Neural progenitor cell (in vitro differentiated cells): ENCODE data around the gene NSMCE4A. TPM values are rescaled to one million over a fixed set of nuclear protein-coding genes. Genes with fewer than 3 reads are reported as not detected.
"Not testable (repeated sequence)": the region's sequence is repeated elsewhere in the genome, so short reads cannot be mapped to it uniquely, and the experiment has no call there.

Experiments
- DNase-seq: peaks from one replicate; pipeline ENCODE4 v3.0.0-alpha.2; 2016; ENCODE audit warnings: low spot score
- H2AFZ ChIP-seq: fragments of 200-600 bp; sonication (generic); replicated peaks from 2 replicates; pipeline ENCODE4 v1.6.1; 2016; ENCODE audit warnings: antibody characterized with exemption
- H3F3A ChIP-seq: fragments of 200-600 bp; sonication (generic); 2 replicates; pipeline ENCODE4 v1.6.1; 2016; ENCODE audit warnings: antibody characterized with exemption, low read depth
- H3K27ac ChIP-seq: fragments of 200-600 bp; sonication (generic); 2 replicates; pipeline ENCODE4 v1.5.1; 2016; ENCODE audit warnings: mild to moderate bottlenecking
- H3K27me3 ChIP-seq: fragments of 200-600 bp; sonication (generic); 2 replicates; pipeline ENCODE4 v1.6.1; 2016; ENCODE audit warnings: mild to moderate bottlenecking, moderate library complexity
- H3K36me3 ChIP-seq: fragments of 200-600 bp; sonication (generic); 2 replicates; pipeline ENCODE4 v1.5.1; 2016
- H3K4me1 ChIP-seq: fragments of 200-600 bp; sonication (generic); 2 replicates; pipeline ENCODE4 v1.6.1; 2016; ENCODE audit warnings: mixed run types
- H3K4me2 ChIP-seq: fragments of 200-600 bp; sonication (generic); 2 replicates; pipeline ENCODE4 v1.6.1; 2016
- H3K4me3 ChIP-seq: fragments of 200-600 bp; sonication (generic); 2 replicates; pipeline ENCODE4 v1.5.1; 2016
- H3K79me2 ChIP-seq: fragments of 200-600 bp; sonication (generic); 2 replicates; pipeline ENCODE4 v1.6.1; 2016; ENCODE audit warnings: low read depth
- H3K9ac ChIP-seq: fragments of 200-600 bp; sonication (generic); 2 replicates; pipeline ENCODE4 v1.6.1; 2016
- H3K9me3 ChIP-seq: fragments of 200-600 bp; sonication (generic); 2 replicates; pipeline ENCODE4 v1.5.1; 2016; ENCODE audit warnings: low read depth
- H4K20me1 ChIP-seq: fragments of 200-600 bp; sonication (generic); 2 replicates; pipeline ENCODE4 v1.6.1; 2016; ENCODE audit warnings: low read depth
- H3K27ac Mint-ChIP-seq: 3 replicates; pipeline ENCODE4 v1.8.0; 2021; ENCODE audit warnings: mixed read lengths
- H3K27me3 Mint-ChIP-seq: 2 replicates; pipeline ENCODE4 v1.8.0; 2022; ENCODE audit warnings: low read depth, mild to moderate bottlenecking, inconsistent platforms, moderate library complexity, mixed read lengths; ENCODE audit not compliant: insufficient read depth
- H3K36me3 Mint-ChIP-seq: 3 replicates; pipeline ENCODE4 v1.8.0; 2021; ENCODE audit warnings: mixed read lengths
- H3K4me1 Mint-ChIP-seq: 3 replicates; pipeline ENCODE4 v1.8.0; 2021; ENCODE audit warnings: mixed read lengths
- H3K4me3 Mint-ChIP-seq: 3 replicates; pipeline ENCODE4 v1.8.0; 2021; ENCODE audit warnings: mild to moderate bottlenecking, moderate library complexity, mixed read lengths
- H3K9me3 Mint-ChIP-seq: 3 replicates; pipeline ENCODE4 v1.8.0; 2020; ENCODE audit warnings: mixed read lengths
- CTCF ChIP-seq: fragments of 200-600 bp; sonication (generic); IDR thresholded peaks from 2 replicates; pipeline ENCODE4 v1.5.1; 2017; ENCODE audit warnings: antibody characterized with exemption, mild to moderate bottlenecking
- EZH2 ChIP-seq: fragments of 200-600 bp; sonication (generic); IDR thresholded peaks from 2 replicates; pipeline ENCODE4 v1.6.1; 2017; ENCODE audit warnings: antibody characterized with exemption, mild to moderate bottlenecking, moderate library complexity
- EZH2phosphoT487 ChIP-seq: fragments of 200-600 bp; sonication (generic); IDR thresholded peaks from 2 replicates; pipeline ENCODE4 v1.6.1; 2017; ENCODE audit warnings: antibody characterized with exemption
- total RNA-seq: library from RNA; depleted of rRNA; stranded (reverse); fragments of >200 nt; gene quantifications from 2 replicates; pipeline ENCODE4 v1.2.3, GENCODE V29; 2015; ENCODE audit warnings: low replicate concordance

Gene NSMCE4A
- 159 and 223 TPM in 2 replicates for total RNA-seq

GRCh38 chr10:121974535-121975294 is at the start of gene NSMCE4A:
TSS of gene NSMCE4A (minus strand) at chr10:121975217. CDS start at chr10:121975165, 52 bp downstream.
- no peaks in the 10 kb centered on the region for H3K27me3 ChIP-seq
- peak within 1 kb of the TSS; percentile 78 for H2AFZ ChIP-seq
- H3K4me1 Mint-ChIP-seq, result peaks cover 16% of the 10 kb centered on the region

GRCh38 chr10:122023257-122023656 is 48.2 kb upstream of the NSMCE4A start:
- not testable (repeated sequence) for H4K20me1 ChIP-seq, H3K4me2 ChIP-seq, H3K4me3 ChIP-seq, H3K79me2 ChIP-seq, DNase-seq, H3K4me3 Mint-ChIP-seq, H3K27me3 ChIP-seq, H3K36me3 ChIP-seq, H3K9me3 ChIP-seq, H3K9ac ChIP-seq, H3K36me3 Mint-ChIP-seq, H3K9me3 Mint-ChIP-seq, H3K27ac ChIP-seq, H3K27ac Mint-ChIP-seq, H2AFZ ChIP-seq
- H3K4me1 ChIP-seq, result peaks cover 30% of the 10 kb centered on the region
- H3F3A ChIP-seq, result peaks cover 29% of the 10 kb centered on the region
- peaks cover 33% of the 10 kb centered on the region for H3K4me1 Mint-ChIP-seq
- peaks cover 15% of the 10 kb centered on the region for H3K27me3 Mint-ChIP-seq

More at GRCh38 chr10:121974535-121975294, at the start of gene NSMCE4A:
- no peak within 1 kb of the TSS for H3K27ac Mint-ChIP-seq
- peaks cover 3% of the 10 kb centered on the region for H3K27me3 Mint-ChIP-seq
- H3K9me3 Mint-ChIP-seq, result peaks cover 23% of the 10 kb centered on the region
- peak; percentile 67 for TF ChIP-seq CTCF
- no peak for TF ChIP-seq EZH2phosphoT487
- TF ChIP-seq EZH2, result peak; percentile 49
- peaks cover 28% of the 10 kb centered on the region for H3K36me3 Mint-ChIP-seq
- peak within 1 kb of the TSS; percentile 89 for H3K9ac ChIP-seq
- peaks cover 22% of the 10 kb centered on the region for H4K20me1 ChIP-seq
- peaks cover 34% of the 10 kb centered on the region for H3K79me2 ChIP-seq
- H3F3A ChIP-seq, result peaks cover 18% of the 10 kb centered on the region
- peaks cover 12% of the 10 kb centered on the region for H3K4me1 ChIP-seq
- peak within 1 kb of the TSS; percentile 91 for H3K4me3 Mint-ChIP-seq
- no peaks in the 10 kb centered on the region for H3K36me3 ChIP-seq
- H3K4me3 ChIP-seq, result peak within 1 kb of the TSS; percentile 81
- peak; percentile 92 for DNase-seq
- H3K9me3 ChIP-seq, result peaks cover 9% of the 10 kb centered on the region
- peak within 1 kb of the TSS; percentile 88 for H3K4me2 ChIP-seq
- H3K27ac ChIP-seq, result peak within 1 kb of the TSS; percentile 95

- Mint-ChIP-seq H3K9me3 (no peaks in the 10 kb centered on the region), H3K4me1 (peaks cover 37% of the 10 kb centered on the region), H3K27ac (no peak overlapping the region), H3K36me3 (no peaks in the 10 kb centered on the region), H3K27me3 (peaks cover 14% of the 10 kb centered on the region), H3K4me3 (no peak overlapping the region)
- peaks cover 35% of the 10 kb centered on the region for H3F3A ChIP-seq
- H3K4me1 ChIP-seq, result peaks cover 36% of the 10 kb centered on the region
- DNase-seq, result no peak
- no peaks in the 10 kb centered on the region for H3K27me3 ChIP-seq
- no peak overlapping the region for H3K4me2 ChIP-seq
- TF ChIP-seq CTCF (no peak), EZH2 (no peak), EZH2phosphoT487 (no peak)
- no peak overlapping the region for H2AFZ ChIP-seq
- H3K9ac ChIP-seq, result no peak overlapping the region
- no peaks in the 10 kb centered on the region for H3K36me3 ChIP-seq
- no peaks in the 10 kb centered on the region for H4K20me1 ChIP-seq
- H3K9me3 ChIP-seq, result no peaks in the 10 kb centered on the region
- no peak overlapping the region for H3K27ac ChIP-seq
- H3K4me3 ChIP-seq, result no peak overlapping the region
- no peaks in the 10 kb centered on the region for H3K79me2 ChIP-seq
These were observed 47.3 kb upstream of the NSMCE4A start for GRCh38 chr10:122022276-122022675.

GRCh38 chr10:122021828-122022227 is 46.8 kb upstream of the NSMCE4A start:
- no peaks in the 10 kb centered on the region for H3K36me3 ChIP-seq
- Mint-ChIP-seq H3K4me3 (no peak overlapping the region), H3K9me3 (no peaks in the 10 kb centered on the region), H3K4me1 (peaks cover 37% of the 10 kb centered on the region), H3K36me3 (no peaks in the 10 kb centered on the region), H3K27ac (peak overlapping the region; percentile 42), H3K27me3 (peaks cover 13% of the 10 kb centered on the region)
- peaks cover 36% of the 10 kb centered on the region for H3K4me1 ChIP-seq
- no peaks in the 10 kb centered on the region for H3K79me2 ChIP-seq
- no peaks in the 10 kb centered on the region for H3K9me3 ChIP-seq
- no peak overlapping the region for H2AFZ ChIP-seq
- no peak for DNase-seq
- no peaks in the 10 kb centered on the region for H4K20me1 ChIP-seq
- TF ChIP-seq EZH2 (no peak), EZH2phosphoT487 (no peak), CTCF (no peak)
- no peak overlapping the region for H3K4me2 ChIP-seq
- H3K4me3 ChIP-seq, result no peak overlapping the region
- H3K27me3 ChIP-seq, result no peaks in the 10 kb centered on the region
- H3K9ac ChIP-seq, result no peak overlapping the region
- H3K27ac ChIP-seq, result no peak overlapping the region
- H3F3A ChIP-seq, result peaks cover 35% of the 10 kb centered on the region
